Measurements from ENCODE around the gene EVX2.

DNA sequence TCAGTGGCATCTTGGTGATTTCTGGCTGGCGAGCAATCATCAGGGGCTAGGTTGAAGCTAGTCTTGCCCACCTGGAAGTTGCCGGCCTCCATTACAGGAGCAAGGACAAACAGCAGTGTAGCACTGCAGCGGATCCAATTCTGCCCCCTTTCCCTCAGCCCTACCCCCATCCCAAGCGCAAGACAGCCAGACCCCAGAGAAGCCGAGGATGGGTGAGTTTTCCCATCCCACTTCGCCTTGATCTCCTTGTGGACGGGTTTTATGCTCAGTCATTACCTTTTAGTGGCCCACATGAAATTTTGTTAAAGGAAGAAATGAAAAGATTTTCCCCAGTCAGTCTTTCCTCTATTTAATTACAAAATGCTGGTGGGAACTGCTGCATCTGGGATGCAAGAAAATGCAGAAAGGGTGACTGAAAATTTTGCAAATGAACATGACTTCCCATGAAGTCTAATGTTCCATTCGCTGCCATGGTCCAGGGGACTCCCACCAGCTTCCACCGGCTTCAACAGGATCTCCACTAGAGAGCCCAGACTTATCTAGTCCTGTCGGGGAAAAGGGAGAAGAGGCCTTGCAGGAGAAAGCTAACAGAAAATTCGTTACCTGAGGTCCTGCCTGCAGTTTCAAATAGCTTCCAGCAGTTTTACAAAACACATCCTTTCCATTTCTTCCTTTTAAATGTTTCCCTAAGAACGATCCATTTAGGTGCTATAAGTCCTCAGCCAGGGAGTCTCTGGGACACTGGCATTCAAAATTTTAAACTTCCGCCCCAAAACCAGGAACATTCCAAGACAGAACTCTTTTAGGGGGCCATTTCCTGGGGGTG is 36.8 kb upstream of the EVX2 start:
- no peak for TF ChIP-seq POLR2A (IDR thresholded peaks at IDR 0.05)
- TF ChIP-seq CTCF (IDR thresholded peaks at IDR 0.05) = no peak
- TF ChIP-seq POLR2AphosphoS5 (IDR thresholded peaks at IDR 0.05) = no peak

All from prostate gland (tissue), 2 donors.